ENCODE data around the gene AASDH. TPM values are rescaled to one million over a fixed set of nuclear protein-coding genes. Genes with fewer than 3 reads are reported as not detected.

The AASDH gene
- total RNA-seq, 1 experiment from 2014 or later = 5.4 TPM

DNA sequence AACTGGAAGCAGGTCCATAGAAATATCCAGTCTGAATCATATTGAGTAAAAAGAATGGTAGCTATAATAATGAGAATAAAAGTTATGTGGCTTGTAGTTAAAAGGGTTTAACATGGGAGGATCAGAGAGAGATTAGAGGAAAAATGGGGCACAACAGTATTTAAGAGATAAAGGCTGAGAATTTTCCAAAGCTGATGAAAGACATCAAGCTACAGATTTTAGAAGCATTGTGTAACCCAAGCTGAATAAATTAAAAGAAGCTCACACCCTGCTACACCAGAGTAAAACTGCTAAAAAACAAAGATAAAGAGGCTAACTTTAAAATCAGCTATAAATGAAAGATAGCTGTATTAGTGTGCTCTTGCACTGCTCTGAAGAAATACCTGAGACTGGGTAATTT is 94.2 kb downstream of the AASDH start:
- no peaks in the 10 kb centered on the region for H3K9me3 ChIP-seq (ENCODE audit: control insufficient read depth, insufficient read depth, low read depth, low read length)
- H3K4me3 ChIP-seq (ENCODE audit: low read depth in 2 of 2, low read length in 2 of 2) = no peak overlapping the region
- ATAC-seq (no peak), DNase-seq (ENCODE audit: low read depth, low spot score) (no peak)
- TF ChIP-seq SIN3A (IDR thresholded peaks at IDR 0.05; ENCODE audit: borderline replicate concordance, insufficient read depth, low read depth, low read length) (no peak), POLR2AphosphoS5 (IDR thresholded peaks at IDR 0.05; ENCODE audit: low read depth, low read length) (no peak), TCF7L2 (IDR thresholded peaks at IDR 0.05; ENCODE audit: low read depth, low read length) (no peak)
- TF ChIP-seq, protein P1, sequence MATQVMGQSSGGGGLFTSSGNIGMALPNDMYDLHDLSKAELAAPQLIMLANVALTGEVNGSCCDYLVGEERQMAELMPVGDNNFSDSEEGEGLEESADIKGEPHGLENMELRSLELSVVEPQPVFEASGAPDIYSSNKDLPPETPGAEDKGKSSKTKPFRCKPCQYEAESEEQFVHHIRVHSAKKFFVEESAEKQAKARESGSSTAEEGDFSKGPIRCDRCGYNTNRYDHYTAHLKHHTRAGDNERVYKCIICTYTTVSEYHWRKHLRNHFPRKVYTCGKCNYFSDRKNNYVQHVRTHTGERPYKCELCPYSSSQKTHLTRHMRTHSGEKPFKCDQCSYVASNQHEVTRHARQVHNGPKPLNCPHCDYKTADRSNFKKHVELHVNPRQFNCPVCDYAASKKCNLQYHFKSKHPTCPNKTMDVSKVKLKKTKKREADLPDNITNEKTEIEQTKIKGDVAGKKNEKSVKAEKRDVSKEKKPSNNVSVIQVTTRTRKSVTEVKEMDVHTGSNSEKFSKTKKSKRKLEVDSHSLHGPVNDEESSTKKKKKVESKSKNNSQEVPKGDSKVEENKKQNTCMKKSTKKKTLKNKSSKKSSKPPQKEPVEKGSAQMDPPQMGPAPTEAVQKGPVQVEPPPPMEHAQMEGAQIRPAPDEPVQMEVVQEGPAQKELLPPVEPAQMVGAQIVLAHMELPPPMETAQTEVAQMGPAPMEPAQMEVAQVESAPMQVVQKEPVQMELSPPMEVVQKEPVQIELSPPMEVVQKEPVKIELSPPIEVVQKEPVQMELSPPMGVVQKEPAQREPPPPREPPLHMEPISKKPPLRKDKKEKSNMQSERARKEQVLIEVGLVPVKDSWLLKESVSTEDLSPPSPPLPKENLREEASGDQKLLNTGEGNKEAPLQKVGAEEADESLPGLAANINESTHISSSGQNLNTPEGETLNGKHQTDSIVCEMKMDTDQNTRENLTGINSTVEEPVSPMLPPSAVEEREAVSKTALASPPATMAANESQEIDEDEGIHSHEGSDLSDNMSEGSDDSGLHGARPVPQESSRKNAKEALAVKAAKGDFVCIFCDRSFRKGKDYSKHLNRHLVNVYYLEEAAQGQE (IDR thresholded peaks at IDR 0.05; ENCODE audit: insufficient read depth in 1 of 2, low read depth in 2 of 2, low read length in 1 of 2) = no peak
- TF ChIP-seq, protein P2, sequence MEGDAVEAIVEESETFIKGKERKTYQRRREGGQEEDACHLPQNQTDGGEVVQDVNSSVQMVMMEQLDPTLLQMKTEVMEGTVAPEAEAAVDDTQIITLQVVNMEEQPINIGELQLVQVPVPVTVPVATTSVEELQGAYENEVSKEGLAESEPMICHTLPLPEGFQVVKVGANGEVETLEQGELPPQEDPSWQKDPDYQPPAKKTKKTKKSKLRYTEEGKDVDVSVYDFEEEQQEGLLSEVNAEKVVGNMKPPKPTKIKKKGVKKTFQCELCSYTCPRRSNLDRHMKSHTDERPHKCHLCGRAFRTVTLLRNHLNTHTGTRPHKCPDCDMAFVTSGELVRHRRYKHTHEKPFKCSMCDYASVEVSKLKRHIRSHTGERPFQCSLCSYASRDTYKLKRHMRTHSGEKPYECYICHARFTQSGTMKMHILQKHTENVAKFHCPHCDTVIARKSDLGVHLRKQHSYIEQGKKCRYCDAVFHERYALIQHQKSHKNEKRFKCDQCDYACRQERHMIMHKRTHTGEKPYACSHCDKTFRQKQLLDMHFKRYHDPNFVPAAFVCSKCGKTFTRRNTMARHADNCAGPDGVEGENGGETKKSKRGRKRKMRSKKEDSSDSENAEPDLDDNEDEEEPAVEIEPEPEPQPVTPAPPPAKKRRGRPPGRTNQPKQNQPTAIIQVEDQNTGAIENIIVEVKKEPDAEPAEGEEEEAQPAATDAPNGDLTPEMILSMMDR (IDR thresholded peaks at IDR 0.05) = no peak
- H3K27me3 ChIP-seq (ENCODE audit: control insufficient read depth, insufficient read depth, low read length) = no peaks in the 10 kb centered on the region
- H3K4me1 ChIP-seq (ENCODE audit: control insufficient read depth, insufficient read depth, low read length) = no peaks in the 10 kb centered on the region
- ChIA-PET POLR2A (no interaction called here), CTCF (no interaction called here)
- no TSS peak for BruUV-seq (replicated peaks)
- H3K36me3 ChIP-seq (ENCODE audit: control insufficient read depth, insufficient read depth, low read length) = no peaks in the 10 kb centered on the region
- intact Hi-C loops (cut with micrococcal nuclease; ENCODE audit: unreplicated experiment) (loop anchor here (10.0 kb wide), 1 partner anchor 248 kb away; a partner anchor contains a TSS), in situ Hi-C loops (cut with HindIII; ENCODE audit: low pct_unique_long_range_greater_than_20kb, low sequenced_read_pairs) (no loop called here)
- no peak overlapping the region for H3K27ac ChIP-seq (ENCODE audit: low read length)

DNA sequence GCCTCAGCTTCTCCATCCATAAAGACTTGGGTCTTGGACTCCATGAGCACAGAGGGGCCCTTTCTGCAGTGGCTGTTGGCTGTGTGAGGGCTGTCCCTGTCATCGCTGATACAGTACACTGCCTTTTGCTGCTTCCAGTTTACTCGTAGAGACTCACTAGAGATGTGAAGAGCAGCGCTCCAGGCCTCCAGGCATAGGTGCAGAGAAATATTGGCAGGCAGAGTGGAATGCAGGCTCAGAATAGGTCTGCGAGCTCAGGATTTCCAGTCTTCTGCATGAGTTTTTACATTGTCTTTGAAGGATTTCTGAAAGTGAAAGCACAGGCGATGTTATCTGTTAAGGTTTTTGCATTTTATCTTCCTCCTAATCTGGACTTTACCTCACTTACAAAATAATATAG is 97.4 kb downstream of the AASDH start:
- H3K27me3 ChIP-seq (ENCODE audit: control insufficient read depth, insufficient read depth, low read length) = no peaks in the 10 kb centered on the region
- no TSS peak for BruUV-seq (replicated peaks)
- peak overlapping the region; percentile 7 to 34; a peak in 3 of 4 replicates for H3K4me3 ChIP-seq (ENCODE audit: low read depth in 2 of 2, low read length in 2 of 2)
- in situ Hi-C loops (cut with HindIII; ENCODE audit: low pct_unique_long_range_greater_than_20kb, low sequenced_read_pairs) = no loop called here
- H3K27ac ChIP-seq (ENCODE audit: low read length) = no peak overlapping the region
- ChIA-PET CTCF (no interaction called here), POLR2A (no interaction called here)
- H3K9me3 ChIP-seq (ENCODE audit: control insufficient read depth, insufficient read depth, low read depth, low read length) = no peaks in the 10 kb centered on the region
- intact Hi-C loops (cut with micrococcal nuclease; ENCODE audit: unreplicated experiment) = loop anchor here (10.0 kb wide), 1 partner anchor 245 kb away; a partner anchor contains a TSS
- H3K36me3 ChIP-seq (ENCODE audit: control insufficient read depth, insufficient read depth, low read length) = no peaks in the 10 kb centered on the region
- DNase-seq (ENCODE audit: low read depth, low spot score) (no peak), ATAC-seq (peak; percentile 58; the same call in 1 of the 2 replicates)
- no peaks in the 10 kb centered on the region for H3K4me1 ChIP-seq (ENCODE audit: control insufficient read depth, insufficient read depth, low read length)
- no peak for TF ChIP-seq TCF7L2 (IDR thresholded peaks at IDR 0.05; ENCODE audit: low read depth, low read length)
- TF ChIP-seq POLR2AphosphoS5 (IDR thresholded peaks at IDR 0.05; ENCODE audit: low read depth, low read length) = no peak

DNA sequence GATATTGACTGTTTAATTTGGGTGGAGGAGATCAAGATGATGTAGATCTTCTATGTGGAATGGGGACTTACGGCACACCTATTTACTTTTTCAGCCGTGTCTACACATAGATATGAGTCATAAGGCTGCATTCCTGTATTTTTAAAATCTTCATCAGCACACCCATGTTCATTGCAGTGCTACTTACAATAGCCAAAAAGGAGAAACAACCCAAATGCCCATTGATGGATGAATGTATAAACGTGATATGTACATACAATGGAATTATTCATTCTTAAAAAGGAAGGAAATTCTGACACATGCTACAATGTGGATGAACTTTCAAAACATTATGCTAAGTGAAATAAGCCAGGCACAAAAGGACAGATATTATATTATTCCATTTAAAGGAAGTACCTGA is 98.6 kb downstream of the AASDH start:
- no peak overlapping the region for H3K27ac ChIP-seq (ENCODE audit: low read length)
- ChIA-PET CTCF (no interaction called here), POLR2A (no interaction called here)
- H3K4me1 ChIP-seq (ENCODE audit: control insufficient read depth, insufficient read depth, low read length) = no peaks in the 10 kb centered on the region
- ATAC-seq (no peak), DNase-seq (ENCODE audit: low read depth, low spot score) (no peak)
- no peaks in the 10 kb centered on the region for H3K36me3 ChIP-seq (ENCODE audit: control insufficient read depth, insufficient read depth, low read length)
- no peaks in the 10 kb centered on the region for H3K27me3 ChIP-seq (ENCODE audit: control insufficient read depth, insufficient read depth, low read length)
- H3K9me3 ChIP-seq (ENCODE audit: control insufficient read depth, insufficient read depth, low read depth, low read length) = no peaks in the 10 kb centered on the region
- intact Hi-C loops (cut with micrococcal nuclease; ENCODE audit: unreplicated experiment) = no loop called here
- BruUV-seq (replicated peaks) = no TSS peak
- TF ChIP-seq SIN3A (IDR thresholded peaks at IDR 0.05; ENCODE audit: borderline replicate concordance, insufficient read depth, low read depth, low read length) (no peak), POLR2AphosphoS5 (IDR thresholded peaks at IDR 0.05; ENCODE audit: low read depth, low read length) (no peak), TCF7L2 (IDR thresholded peaks at IDR 0.05; ENCODE audit: low read depth, low read length) (no peak)
- TF ChIP-seq, protein P1 (IDR thresholded peaks at IDR 0.05; ENCODE audit: insufficient read depth in 1 of 2, low read depth in 2 of 2, low read length in 1 of 2) = no peak
- TF ChIP-seq, protein P2 (IDR thresholded peaks at IDR 0.05) = no peak
- in situ Hi-C loops (cut with HindIII; ENCODE audit: low pct_unique_long_range_greater_than_20kb, low sequenced_read_pairs) = no loop called here
- H3K4me3 ChIP-seq (ENCODE audit: low read depth in 2 of 2, low read length in 2 of 2) = no peak overlapping the region

Measured in Panc1 (cell line).